ENCODE results near the gene ANAPC2. TPM values are rescaled to one million over a fixed set of nuclear protein-coding genes. Genes with fewer than 3 reads are reported as not detected.

The ANAPC2 gene
- total RNA-seq, 2 experiments from 2014 or later, result 144 to 149 TPM

- Mint-ChIP-seq H3K9me3 (no peaks in the 10 kb centered on the region), H3K4me1 (ENCODE audit: low read depth) (peaks cover 18% of the 10 kb centered on the region), H3K27me3 (peaks cover 5% of the 10 kb centered on the region), H3K4me3 (no peak overlapping the region), H3K27ac (no peak overlapping the region), H3K36me3 (ENCODE audit: low read depth) (no peaks in the 10 kb centered on the region)
- ATAC-seq (ENCODE audit: poor library complexity), result no peak
- intact Hi-C loops (cut with DNase I, micrococcal nuclease), result loop anchor here (1.0 to 5.0 kb wide), 5 partner anchors 104 to 180 kb away; partner anchors contain the start of gene NPDC1 (in 2 of the 2)
- peaks cover 34% of the 10 kb centered on the region for H3K4me1 ChIP-seq (ENCODE audit: insufficient read depth, low read length)
- TF ChIP-seq, protein P1, sequence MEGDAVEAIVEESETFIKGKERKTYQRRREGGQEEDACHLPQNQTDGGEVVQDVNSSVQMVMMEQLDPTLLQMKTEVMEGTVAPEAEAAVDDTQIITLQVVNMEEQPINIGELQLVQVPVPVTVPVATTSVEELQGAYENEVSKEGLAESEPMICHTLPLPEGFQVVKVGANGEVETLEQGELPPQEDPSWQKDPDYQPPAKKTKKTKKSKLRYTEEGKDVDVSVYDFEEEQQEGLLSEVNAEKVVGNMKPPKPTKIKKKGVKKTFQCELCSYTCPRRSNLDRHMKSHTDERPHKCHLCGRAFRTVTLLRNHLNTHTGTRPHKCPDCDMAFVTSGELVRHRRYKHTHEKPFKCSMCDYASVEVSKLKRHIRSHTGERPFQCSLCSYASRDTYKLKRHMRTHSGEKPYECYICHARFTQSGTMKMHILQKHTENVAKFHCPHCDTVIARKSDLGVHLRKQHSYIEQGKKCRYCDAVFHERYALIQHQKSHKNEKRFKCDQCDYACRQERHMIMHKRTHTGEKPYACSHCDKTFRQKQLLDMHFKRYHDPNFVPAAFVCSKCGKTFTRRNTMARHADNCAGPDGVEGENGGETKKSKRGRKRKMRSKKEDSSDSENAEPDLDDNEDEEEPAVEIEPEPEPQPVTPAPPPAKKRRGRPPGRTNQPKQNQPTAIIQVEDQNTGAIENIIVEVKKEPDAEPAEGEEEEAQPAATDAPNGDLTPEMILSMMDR (IDR thresholded peaks at IDR 0.05), result no peak
- ChIA-PET CTCF (interaction anchor here (0.6 to 2.5 kb wide), 3 partner anchors 10 to 198 kb away, joined by 3 to 15 read pairs (median 4); no protein-coding TSS in a partner anchor), POLR2A (interaction anchor here (1.3 to 2.4 kb wide), 4 partner anchors 14 to 131 kb away, joined by 4 to 15 read pairs (median 8); partner anchors contain the start of genes TPRN and TUBB4B)
- H3K27me3 ChIP-seq (ENCODE audit: control insufficient read depth in 1 of 2, insufficient read depth in 2 of 2, low read length in 2 of 2), result peaks cover 3 to 16% of the 10 kb centered on the region in 2 experiments
- no peaks in the 10 kb centered on the region for H3K36me3 ChIP-seq (ENCODE audit: insufficient read depth, low read length)
- H3K4me3 ChIP-seq (ENCODE audit: low read length), result no peak overlapping the region
- no peak for DNase-seq
- peaks cover 0 to 4% of the 10 kb centered on the region in 2 experiments for H3K9me3 ChIP-seq (ENCODE audit: control insufficient read depth in 1 of 2, insufficient read depth in 1 of 2, low read length in 2 of 2)
- H3K27ac ChIP-seq (ENCODE audit: low read depth in 1 of 2, low read length in 2 of 2), result no peak overlapping the region
Observed at GRCh38 chr9:137226338-137227053, 38.1 kb upstream of the ANAPC2 start.

GRCh38 chr9:137225699-137226331 lies 37.5 kb upstream of the ANAPC2 start:
- no peak overlapping the region for H3K4me3 Mint-ChIP-seq
- H3K27me3 Mint-ChIP-seq, result peaks cover 5% of the 10 kb centered on the region
- ATAC-seq (ENCODE audit: poor library complexity) (no peak), DNase-seq (no peak)
- POLR2A ChIA-PET, result interaction anchor here (1.1 to 4.7 kb wide), 4 partner anchors 15 to 130 kb away, joined by 3 to 46 read pairs (median 7); partner anchors contain the start of gene TUBB4B
- Histone ChIP-seq H3K36me3 (ENCODE audit: insufficient read depth, low read length) (no peaks in the 10 kb centered on the region), H3K9me3 (ENCODE audit: control insufficient read depth in 1 of 2, insufficient read depth in 1 of 2, low read length in 2 of 2) (peaks cover 0 to 4% of the 10 kb centered on the region in 2 experiments), H3K27ac (ENCODE audit: low read depth in 1 of 2, low read length in 2 of 2) (no peak overlapping the region), H3K4me1 (ENCODE audit: insufficient read depth, low read length) (peaks cover 36% of the 10 kb centered on the region), H3K4me3 (ENCODE audit: low read length) (no peak overlapping the region), H3K27me3 (ENCODE audit: control insufficient read depth in 1 of 2, insufficient read depth in 2 of 2, low read length in 2 of 2) (peaks cover 3 to 16% of the 10 kb centered on the region in 2 experiments)
- no peak overlapping the region for H3K27ac Mint-ChIP-seq
- no peaks in the 10 kb centered on the region for H3K36me3 Mint-ChIP-seq (ENCODE audit: low read depth)
- H3K9me3 Mint-ChIP-seq, result no peaks in the 10 kb centered on the region
- H3K4me1 Mint-ChIP-seq (ENCODE audit: low read depth), result peaks cover 18% of the 10 kb centered on the region
- intact Hi-C loops (cut with DNase I, micrococcal nuclease), result loop anchor here in 1 of 2 experiments (5.0 kb wide), 1 partner anchor 179 kb away; the partner anchor contains the start of gene NPDC1
- CTCF ChIA-PET, result interaction anchor here (0.8 to 2.5 kb wide), 4 partner anchors 11 to 197 kb away, joined by 3 to 15 read pairs (median 5); no protein-coding TSS in a partner anchor
- TF ChIP-seq, protein P1 (IDR thresholded peaks at IDR 0.05), result no peak

All from CD4-positive, alpha-beta T cell (primary cell).